Duodenal mucosa (tissue), 2 donors: ENCODE data around the gene SERPINE1.

Experiments
- H3K27ac ChIP-seq: one replicate; pipeline ENCODE4 v1.7.0; 2013; ENCODE audit warnings: low read depth, low read length
- H3K27me3 ChIP-seq, 2 donors: one replicate each; pipeline ENCODE4 v1.7.0; 2013; ENCODE audit warnings: low read length in 2 of 2, control low read depth in 1 of 2; ENCODE audit not compliant: insufficient read depth in 2 of 2, control insufficient read depth in 1 of 2
- H3K36me3 ChIP-seq, 2 donors: one replicate each; pipeline ENCODE4 v1.7.0; 2013; ENCODE audit warnings: low read length in 2 of 2, control low read depth in 1 of 2; ENCODE audit not compliant: insufficient read depth in 2 of 2, control insufficient read depth in 1 of 2
- H3K4me1 ChIP-seq, 2 donors: one replicate each; pipeline ENCODE4 v1.7.0; 2013; ENCODE audit warnings: low read length in 2 of 2, control low read depth in 1 of 2; ENCODE audit not compliant: insufficient read depth in 2 of 2, control insufficient read depth in 1 of 2
- H3K4me3 ChIP-seq, 2 donors: one replicate each; pipeline ENCODE4 v1.7.0; 2013; ENCODE audit warnings: low read length in 2 of 2, low read depth in 1 of 2
- H3K9ac ChIP-seq, 2 donors: one replicate each; pipeline ENCODE4 v1.7.0; 2013; ENCODE audit warnings: low read length in 2 of 2, low read depth in 1 of 2
- H3K9me3 ChIP-seq, 2 donors: one replicate each; pipeline ENCODE4 v1.7.0; 2013; ENCODE audit warnings: low read length in 2 of 2, control low read depth in 1 of 2; ENCODE audit not compliant: control insufficient read depth in 1 of 2

Gene SERPINE1

DNA sequence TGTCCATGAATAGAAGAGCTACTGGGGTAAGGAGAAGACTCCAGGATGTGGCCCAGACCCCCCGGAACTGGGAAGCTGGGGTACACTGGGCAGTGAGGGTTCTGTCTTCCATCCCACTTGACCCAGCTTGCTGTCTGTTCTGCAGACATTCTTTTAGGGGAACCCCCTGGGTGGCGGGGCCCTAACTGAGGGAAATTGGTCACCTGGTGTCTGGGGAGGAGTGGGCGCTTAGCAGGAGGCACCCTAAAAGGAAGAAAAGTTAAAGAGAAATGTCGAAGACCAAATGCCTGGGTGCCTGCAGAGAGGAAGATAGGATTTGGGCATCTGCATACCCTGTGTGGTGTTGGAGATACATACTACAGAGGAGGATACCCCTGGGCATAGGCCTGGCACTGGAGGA, 28.4 kb downstream of the SERPINE1 start:
- H3K4me3 ChIP-seq, result peak overlapping the region; percentile 74 to 77
- H3K4me1 ChIP-seq, result peaks cover 16% of the 10 kb centered on the region in 2 donors
- peaks cover 4 to 29% of the 10 kb centered on the region in 2 donors for H3K36me3 ChIP-seq
- peak overlapping the region; percentile 66 for H3K9ac ChIP-seq
- no peaks in the 10 kb centered on the region for H3K9me3 ChIP-seq
- no peak overlapping the region for H3K27ac ChIP-seq
- H3K27me3 ChIP-seq, result no peaks in the 10 kb centered on the region

DNA sequence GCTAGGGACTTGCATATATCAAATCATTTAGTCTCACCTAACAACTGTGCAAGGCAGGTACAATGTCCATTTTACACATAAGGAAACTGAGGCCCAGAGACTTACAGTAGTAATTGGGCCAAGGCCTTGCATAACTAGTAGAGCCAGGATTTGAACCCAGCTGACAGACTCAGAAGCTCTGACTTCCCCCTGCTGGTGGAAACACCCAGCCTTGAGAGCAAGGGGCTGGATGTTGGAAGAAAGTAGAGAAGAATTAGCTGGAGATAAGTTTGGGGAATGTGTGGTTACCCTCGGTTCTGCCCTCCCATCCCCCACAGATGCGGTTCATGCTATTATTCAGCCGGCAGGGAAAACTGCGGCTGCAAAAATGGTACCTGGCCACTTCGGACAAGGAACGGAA, 29.4 kb downstream of the SERPINE1 start:
- Histone ChIP-seq H3K4me1 (peaks cover 16% of the 10 kb centered on the region in 2 donors), H3K27ac (no peak overlapping the region), H3K4me3 (no peak overlapping the region), H3K36me3 (peaks cover 4 to 30% of the 10 kb centered on the region in 2 donors), H3K9me3 (no peaks in the 10 kb centered on the region), H3K27me3 (peaks cover 0 to 2% of the 10 kb centered on the region in 2 donors), H3K9ac (no peak overlapping the region)

DNA sequence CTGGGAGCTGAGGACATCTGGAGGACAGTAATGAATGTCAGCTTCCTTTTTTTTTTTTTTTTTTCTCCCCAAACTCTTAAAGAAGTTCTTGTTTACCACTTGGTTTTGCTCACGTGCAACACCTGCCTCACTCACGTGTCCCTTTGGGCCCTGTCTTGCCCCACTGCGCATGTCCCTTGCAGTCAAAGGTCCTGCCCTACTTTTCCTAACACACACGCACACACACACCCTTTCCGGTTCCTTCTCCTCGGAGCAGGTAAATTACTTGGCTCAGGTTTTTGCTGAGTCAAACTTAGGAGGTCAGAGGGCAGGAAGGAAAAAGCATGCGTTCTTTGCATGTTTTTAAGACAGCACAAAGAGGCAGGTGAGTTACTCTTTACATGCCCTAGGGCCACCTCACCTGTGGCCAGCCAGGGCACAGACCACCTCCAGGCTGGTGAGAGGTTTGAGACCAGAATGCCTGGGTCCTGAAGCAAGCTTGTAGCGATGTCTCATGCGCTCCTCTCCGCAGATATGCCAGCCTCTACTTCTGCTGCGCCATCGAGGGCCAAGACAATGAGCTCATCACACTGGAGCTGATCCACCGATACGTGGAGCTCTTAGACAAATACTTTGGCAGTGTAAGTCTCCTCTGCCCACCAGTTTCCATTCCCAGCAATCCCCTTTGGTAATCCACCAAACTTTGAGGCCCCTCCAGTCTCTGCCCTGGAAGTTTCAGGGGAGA, 30.1 kb downstream of the SERPINE1 start:
- H3K36me3 ChIP-seq, result peaks cover 4 to 30% of the 10 kb centered on the region in 2 donors
- no peak overlapping the region for H3K27ac ChIP-seq
- no peak overlapping the region for H3K9ac ChIP-seq

GRCh38 chr7:101159696-101160674, 33.1 kb downstream of the SERPINE1 start:
- Histone ChIP-seq H3K36me3 (peaks cover 4 to 30% of the 10 kb centered on the region in 2 donors), H3K9me3 (no peaks in the 10 kb centered on the region), H3K27me3 (peaks cover 15 to 23% of the 10 kb centered on the region in 2 donors), H3K4me1 (peaks cover 16 to 29% of the 10 kb centered on the region in 2 donors), H3K27ac (no peak overlapping the region), H3K9ac (peak overlapping the region in 1 of 2 donors; percentile 6), H3K4me3 (no peak overlapping the region)

More for the DNA sequence above, 30.1 kb downstream of the SERPINE1 start:
- H3K4me1 ChIP-seq, result peaks cover 16% of the 10 kb centered on the region in 2 donors
- H3K4me3 ChIP-seq, result no peak overlapping the region
- H3K9me3 ChIP-seq, result no peaks in the 10 kb centered on the region
- peaks cover 0 to 6% of the 10 kb centered on the region in 2 donors for H3K27me3 ChIP-seq

DNA sequence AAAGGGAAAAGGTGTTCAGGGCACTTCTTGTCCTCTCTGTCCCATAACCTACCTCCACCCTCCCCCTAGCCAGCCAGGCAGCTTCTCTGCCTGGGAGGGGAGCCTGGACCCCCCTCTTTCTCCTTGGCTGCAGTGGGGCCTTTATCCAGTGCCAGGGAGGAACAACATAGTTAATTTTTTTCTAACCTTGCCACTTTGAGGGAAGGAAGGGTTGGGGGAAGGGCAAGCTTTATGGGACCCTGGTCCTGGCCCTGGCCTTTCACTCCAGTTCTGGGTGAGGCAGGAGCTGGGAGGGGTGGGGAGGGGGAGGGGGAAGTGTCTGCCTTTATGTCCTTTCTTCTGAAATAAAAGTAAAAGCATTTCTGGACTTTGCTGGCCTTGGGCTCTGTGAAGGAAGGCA, 34.0 kb downstream of the SERPINE1 start:
- Histone ChIP-seq H3K4me1 (peaks cover 13 to 30% of the 10 kb centered on the region in 2 donors), H3K4me3 (no peak overlapping the region), H3K9me3 (no peaks in the 10 kb centered on the region), H3K27me3 (peaks cover 21 to 29% of the 10 kb centered on the region in 2 donors), H3K9ac (no peak overlapping the region), H3K36me3 (peaks cover 4 to 30% of the 10 kb centered on the region in 2 donors), H3K27ac (no peak overlapping the region)

- Histone ChIP-seq H3K4me3 (no peak overlapping the region), H3K4me1 (peaks cover 12 to 32% of the 10 kb centered on the region in 2 donors), H3K27ac (no peak overlapping the region), H3K9me3 (no peaks in the 10 kb centered on the region), H3K27me3 (peaks cover 26 to 37% of the 10 kb centered on the region in 2 donors), H3K36me3 (peaks cover 4 to 29% of the 10 kb centered on the region in 2 donors), H3K9ac (no peak overlapping the region)
These were observed 35.0 kb downstream of the SERPINE1 start for GRCh38 chr7:101161692-101162471.

DNA sequence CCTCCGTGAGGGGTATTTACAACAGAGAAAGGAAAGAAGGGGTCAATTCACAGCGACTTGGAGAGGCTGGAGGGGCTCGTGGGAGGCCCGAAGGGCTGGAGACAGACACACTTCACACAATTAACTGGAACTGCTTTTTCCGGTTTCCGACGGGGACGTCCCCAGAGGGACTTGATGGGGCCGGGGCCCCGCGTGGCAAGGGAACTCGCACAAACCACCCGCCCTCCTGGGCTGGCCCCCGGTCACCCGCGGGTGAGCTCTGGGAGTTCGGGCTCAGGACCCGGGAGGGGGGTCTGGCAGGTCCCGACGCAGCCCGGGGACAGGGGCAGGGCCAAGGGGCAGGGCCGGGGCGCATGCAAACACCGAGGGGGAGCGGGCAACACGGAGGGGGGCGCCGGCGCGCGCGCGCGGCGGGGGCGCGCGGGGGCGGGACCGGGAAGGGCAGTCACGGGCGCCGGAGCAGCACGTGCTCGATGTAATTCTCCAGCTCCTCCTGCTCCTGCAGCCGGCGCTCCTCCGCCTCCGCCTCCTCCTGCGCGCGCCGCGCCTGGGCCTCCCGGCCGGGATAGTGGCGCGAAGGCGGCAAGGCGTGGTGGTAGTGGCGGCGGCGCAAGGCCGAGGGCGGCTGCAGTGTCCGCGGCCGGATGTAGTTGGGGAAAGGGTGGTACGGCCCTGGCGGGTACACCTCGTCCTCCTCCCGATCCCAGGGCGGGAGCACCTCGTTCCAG, 35.8 kb downstream of the SERPINE1 start:
- H3K9ac ChIP-seq, result no peak overlapping the region
- peaks cover 0 to 21% of the 10 kb centered on the region in 2 donors for H3K36me3 ChIP-seq
- H3K4me1 ChIP-seq, result peaks cover 6 to 26% of the 10 kb centered on the region in 2 donors
- no peaks in the 10 kb centered on the region for H3K9me3 ChIP-seq
- no peak overlapping the region for H3K27ac ChIP-seq
- peak overlapping the region in 1 of 2 donors; percentile 51 for H3K4me3 ChIP-seq
- H3K27me3 ChIP-seq, result peaks cover 34 to 46% of the 10 kb centered on the region in 2 donors

DNA sequence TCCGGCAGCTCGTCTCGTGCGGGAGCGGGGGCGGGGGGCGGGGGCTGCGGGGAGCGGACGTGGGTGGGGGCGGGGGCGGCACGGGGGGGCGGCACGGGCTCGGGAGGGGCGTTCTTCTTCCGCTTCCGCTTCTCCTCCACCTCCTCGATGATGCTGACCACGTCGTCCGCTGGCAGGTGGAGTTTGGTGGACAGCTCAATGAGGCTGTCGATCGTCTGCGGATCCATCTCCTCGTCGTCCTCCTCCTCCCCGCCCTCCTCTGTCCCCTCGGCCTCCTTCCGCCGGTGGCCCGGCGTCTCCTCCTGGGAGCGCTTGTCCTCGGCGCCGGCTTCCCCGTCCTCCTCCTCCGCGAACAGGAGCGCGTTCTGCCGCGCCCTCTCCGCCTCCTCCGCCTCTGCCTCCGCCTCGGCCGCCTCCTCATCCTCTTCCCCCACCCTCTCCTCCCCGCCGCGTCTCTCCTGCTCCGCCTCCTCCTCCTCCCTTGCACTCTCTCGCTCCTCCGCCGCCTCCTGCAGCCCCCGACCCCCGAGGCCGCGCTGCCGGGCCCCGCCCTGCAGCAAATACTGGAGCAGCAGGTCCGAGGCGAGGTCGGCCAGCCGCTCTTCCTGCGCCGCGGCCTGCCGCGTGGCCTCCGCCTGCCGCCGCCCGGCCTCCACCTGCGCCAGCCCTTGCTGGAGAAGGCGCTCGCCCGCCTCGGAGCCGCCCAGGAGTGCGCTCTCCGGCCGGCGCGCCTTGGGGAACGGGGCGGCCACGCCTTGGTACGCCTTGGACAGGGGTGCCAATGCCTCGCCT, 36.6 kb downstream of the SERPINE1 start:
- H3K9ac ChIP-seq, result no peak overlapping the region
- H3K27ac ChIP-seq, result no peak overlapping the region
- peaks cover 0 to 17% of the 10 kb centered on the region in 2 donors for H3K36me3 ChIP-seq
- H3K27me3 ChIP-seq, result peaks cover 41 to 53% of the 10 kb centered on the region in 2 donors
- H3K9me3 ChIP-seq, result no peaks in the 10 kb centered on the region
- peak overlapping the region in 1 of 2 donors; percentile 57 for H3K4me3 ChIP-seq
- H3K4me1 ChIP-seq, result peaks cover 6 to 26% of the 10 kb centered on the region in 2 donors
